Natural killer cell (primary cell): ENCODE data around the gene LDLRAD4. TPM values are rescaled to one million over a fixed set of nuclear protein-coding genes. Genes with fewer than 3 reads are reported as not detected.

Experiments used
- ATAC-seq, 3 donors: fragments of 150-1000 bp in 2 of 3; fragments of 200-7000 bp in 1 of 3; cut with Tn5 transposase; 1 replicate in 1 of 3; 2 replicates in 2 of 3; pipeline ENCODE4 v1.10.0; 2021; ENCODE audit warnings: mild to moderate bottlenecking in 2 of 3, moderate library complexity in 2 of 3
- DNase-seq, 2 donors: peaks; one replicate each; pipeline versions ENCODE4 v3.0.0 to v3.0.0-alpha.2; 2013 to 2021; ENCODE audit warnings: mixed read lengths in 1 of 2
- H3K27ac ChIP-seq: one replicate; pipeline ENCODE4 v1.5.1; 2013; ENCODE audit warnings: mild to moderate bottlenecking, low read length
- H3K27me3 ChIP-seq: one replicate; pipeline ENCODE4 v1.6.1; 2013; ENCODE audit warnings: low read length; ENCODE audit not compliant: control insufficient read depth, insufficient read depth
- H3K36me3 ChIP-seq: one replicate; pipeline ENCODE4 v1.6.1; 2013; ENCODE audit warnings: low read length; ENCODE audit not compliant: control insufficient read depth, insufficient read depth
- H3K4me1 ChIP-seq: one replicate; pipeline ENCODE4 v1.6.1; 2013; ENCODE audit warnings: low read length; ENCODE audit not compliant: control insufficient read depth, insufficient read depth
- H3K4me3 ChIP-seq: one replicate; pipeline ENCODE4 v1.5.1; 2013; ENCODE audit warnings: low read length
- H3K9me3 ChIP-seq: one replicate; pipeline ENCODE4 v1.6.1; 2013; ENCODE audit warnings: low read length; ENCODE audit not compliant: control insufficient read depth, insufficient read depth
- H3K27ac Mint-ChIP-seq, 2 donors: one replicate each; pipeline ENCODE4 v1.8.0; 2022; ENCODE audit warnings: mild to moderate bottlenecking in 2 of 2, mixed read lengths in 2 of 2, moderate library complexity in 1 of 2
- H3K27me3 Mint-ChIP-seq, 2 donors: one replicate each; pipeline ENCODE4 v1.8.0; 2022; ENCODE audit warnings: low read depth in 2 of 2, mixed read lengths in 2 of 2
- H3K36me3 Mint-ChIP-seq: one replicate; pipeline ENCODE4 v1.8.0; 2022; ENCODE audit warnings: mixed read lengths
- H3K4me1 Mint-ChIP-seq, 2 donors: one replicate each; pipeline ENCODE4 v1.8.0; 2022; ENCODE audit warnings: mixed read lengths in 2 of 2
- H3K4me3 Mint-ChIP-seq: one replicate; pipeline ENCODE4 v1.8.0; 2022; ENCODE audit warnings: mild to moderate bottlenecking, moderate library complexity, mixed read lengths
- H3K9me3 Mint-ChIP-seq, 2 donors: one replicate each; pipeline ENCODE4 v1.8.0; 2022; ENCODE audit warnings: mixed read lengths in 2 of 2
- WGBS: methylation state at CpG from one replicate; pipeline ENCODE4 v1.1.7; 2013; ENCODE audit warnings: missing lambda C conversion rate; ENCODE audit not compliant: insufficient coverage; 5-methylcytosine and 5-hydroxymethylcytosine counted together
- intact Hi-C: fragments of 100-400 bp; cut with micrococcal nuclease; formaldehyde crosslinking; loops from one replicate; pipeline ENCODE4 v1.14.2; 2022
- total RNA-seq, 4 donors: library from RNA; stranded (reverse); fragments of 120-200 nt in 1 of 4; gene quantifications; one replicate each; pipeline versions ENCODE4 v1.2.3 to v1.2.4, GENCODE V29; 2013 to 2022
- TF ChIP-seq, protein P1 (sequence below): fragments of 200-600 bp; IDR thresholded peaks from one replicate; pipeline ENCODE4 v1.8.0; 2022; ENCODE audit warnings: antibody characterized with exemption

The LDLRAD4 gene
- total RNA-seq, 3 donors from 2014 or later (not counting 1 experiment from before 2014, with no cell fraction given), result 24.0 to 36.3 (median 29.2) TPM

DNA sequence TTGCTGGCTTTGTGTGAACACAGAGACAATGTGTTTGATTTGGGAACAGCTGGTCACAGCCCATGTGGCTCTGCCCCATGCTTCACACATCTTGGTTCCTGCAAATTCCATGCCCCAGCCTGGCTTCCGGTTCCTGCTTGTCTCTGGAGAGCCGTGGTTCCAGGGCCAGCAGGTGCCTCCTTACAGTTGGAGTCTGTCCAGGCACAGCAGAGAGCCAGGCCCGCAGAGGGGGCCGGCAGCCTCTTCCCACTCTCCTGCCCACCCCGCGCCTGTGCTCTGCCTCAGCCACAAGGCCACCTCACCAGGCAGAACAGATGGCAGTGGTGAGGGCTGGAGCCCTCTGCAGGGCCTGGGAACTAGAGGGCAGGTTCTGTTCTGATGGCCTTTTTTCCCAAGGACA lies 81.5 kb downstream of the LDLRAD4 start:
- H3K9me3 Mint-ChIP-seq, result no peaks in the 10 kb centered on the region
- no peak overlapping the region for H3K27ac Mint-ChIP-seq
- no peaks in the 10 kb centered on the region for H3K4me1 Mint-ChIP-seq
- no peak overlapping the region for H3K4me3 Mint-ChIP-seq
- Histone ChIP-seq H3K4me1 (peaks cover 5% of the 10 kb centered on the region), H3K36me3 (no peaks in the 10 kb centered on the region), H3K9me3 (no peaks in the 10 kb centered on the region), H3K4me3 (no peak overlapping the region), H3K27me3 (no peaks in the 10 kb centered on the region), H3K27ac (no peak overlapping the region)
- intact Hi-C loops, result no loop called here
- TF ChIP-seq, protein P1, sequence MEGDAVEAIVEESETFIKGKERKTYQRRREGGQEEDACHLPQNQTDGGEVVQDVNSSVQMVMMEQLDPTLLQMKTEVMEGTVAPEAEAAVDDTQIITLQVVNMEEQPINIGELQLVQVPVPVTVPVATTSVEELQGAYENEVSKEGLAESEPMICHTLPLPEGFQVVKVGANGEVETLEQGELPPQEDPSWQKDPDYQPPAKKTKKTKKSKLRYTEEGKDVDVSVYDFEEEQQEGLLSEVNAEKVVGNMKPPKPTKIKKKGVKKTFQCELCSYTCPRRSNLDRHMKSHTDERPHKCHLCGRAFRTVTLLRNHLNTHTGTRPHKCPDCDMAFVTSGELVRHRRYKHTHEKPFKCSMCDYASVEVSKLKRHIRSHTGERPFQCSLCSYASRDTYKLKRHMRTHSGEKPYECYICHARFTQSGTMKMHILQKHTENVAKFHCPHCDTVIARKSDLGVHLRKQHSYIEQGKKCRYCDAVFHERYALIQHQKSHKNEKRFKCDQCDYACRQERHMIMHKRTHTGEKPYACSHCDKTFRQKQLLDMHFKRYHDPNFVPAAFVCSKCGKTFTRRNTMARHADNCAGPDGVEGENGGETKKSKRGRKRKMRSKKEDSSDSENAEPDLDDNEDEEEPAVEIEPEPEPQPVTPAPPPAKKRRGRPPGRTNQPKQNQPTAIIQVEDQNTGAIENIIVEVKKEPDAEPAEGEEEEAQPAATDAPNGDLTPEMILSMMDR, result no peak
- H3K27me3 Mint-ChIP-seq, result peaks cover 19 to 22% of the 10 kb centered on the region in 2 donors
- DNase-seq, result no peak
- no peak for ATAC-seq
- WGBS, result 48% methylated on average over 6 of the region's 6 CpGs
- no peaks in the 10 kb centered on the region for H3K36me3 Mint-ChIP-seq

DNA sequence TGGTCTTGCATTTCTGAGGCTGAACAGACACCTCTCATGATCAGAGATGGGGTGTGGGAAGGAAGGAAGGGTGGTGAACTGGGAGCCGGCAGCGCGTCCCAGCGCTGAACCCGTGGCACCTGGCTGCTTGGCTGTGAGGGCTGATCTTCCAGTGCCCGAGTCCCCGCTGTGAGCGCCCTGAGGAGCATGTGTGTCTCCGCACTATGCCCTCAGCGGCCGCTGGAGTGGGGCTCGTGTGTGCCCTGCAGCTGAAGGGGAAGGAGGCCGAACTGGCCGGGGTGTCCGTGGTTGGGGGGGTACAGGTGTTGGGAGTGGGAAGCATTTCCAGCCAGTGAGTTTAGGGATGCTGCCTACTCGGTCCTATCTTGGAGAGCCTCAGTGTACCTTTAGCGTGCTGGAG lies 82.2 kb downstream of the LDLRAD4 start:
- Mint-ChIP-seq H3K4me1 (no peaks in the 10 kb centered on the region), H3K27me3 (peaks cover 25% of the 10 kb centered on the region in 2 donors), H3K27ac (no peak overlapping the region), H3K36me3 (no peaks in the 10 kb centered on the region), H3K4me3 (no peak overlapping the region), H3K9me3 (no peaks in the 10 kb centered on the region)
- 88% methylated on average over 17 of the region's 17 CpGs for WGBS
- TF ChIP-seq, protein P1, result no peak
- Histone ChIP-seq H3K27ac (no peak overlapping the region), H3K36me3 (no peaks in the 10 kb centered on the region), H3K27me3 (no peaks in the 10 kb centered on the region), H3K4me1 (peaks cover 5% of the 10 kb centered on the region), H3K4me3 (no peak overlapping the region), H3K9me3 (no peaks in the 10 kb centered on the region)
- DNase-seq (no peak), ATAC-seq (no peak)
- intact Hi-C loops, result no loop called here

DNA sequence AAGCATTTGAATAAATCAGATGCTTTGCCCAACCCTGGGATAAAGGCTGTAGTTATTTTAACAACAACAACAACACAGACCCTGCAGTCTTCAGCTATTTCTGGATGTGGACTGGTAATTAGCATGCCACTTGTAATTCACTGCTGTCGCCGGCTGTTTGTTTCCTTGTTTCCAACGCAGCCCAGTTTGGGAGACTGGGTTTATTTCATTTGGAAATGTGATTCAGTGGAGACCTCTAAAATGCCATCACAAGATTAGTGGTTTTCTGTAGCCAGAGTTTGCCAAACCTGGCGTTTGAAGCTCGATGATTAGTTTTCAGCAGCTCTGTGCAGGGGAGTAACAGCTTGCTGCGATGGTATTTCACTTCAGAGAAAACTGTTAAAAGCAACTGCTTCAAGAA lies 83.5 kb downstream of the LDLRAD4 start:
- no peaks in the 10 kb centered on the region for H3K9me3 Mint-ChIP-seq
- intact Hi-C loops, result no loop called here
- DNase-seq (no peak), ATAC-seq (no peak)
- WGBS, result 63% methylated on average over 6 of the region's 6 CpGs
- peaks cover 0 to 6% of the 10 kb centered on the region in 2 donors for H3K4me1 Mint-ChIP-seq
- TF ChIP-seq, protein P1, result no peak
- Histone ChIP-seq H3K9me3 (no peaks in the 10 kb centered on the region), H3K27me3 (no peaks in the 10 kb centered on the region), H3K27ac (no peak overlapping the region), H3K36me3 (no peaks in the 10 kb centered on the region), H3K4me1 (peaks cover 3% of the 10 kb centered on the region), H3K4me3 (no peak overlapping the region)
- H3K27ac Mint-ChIP-seq, result no peak overlapping the region
- no peaks in the 10 kb centered on the region for H3K36me3 Mint-ChIP-seq
- H3K27me3 Mint-ChIP-seq, result peaks cover 28 to 38% of the 10 kb centered on the region in 2 donors
- H3K4me3 Mint-ChIP-seq, result no peak overlapping the region

DNA sequence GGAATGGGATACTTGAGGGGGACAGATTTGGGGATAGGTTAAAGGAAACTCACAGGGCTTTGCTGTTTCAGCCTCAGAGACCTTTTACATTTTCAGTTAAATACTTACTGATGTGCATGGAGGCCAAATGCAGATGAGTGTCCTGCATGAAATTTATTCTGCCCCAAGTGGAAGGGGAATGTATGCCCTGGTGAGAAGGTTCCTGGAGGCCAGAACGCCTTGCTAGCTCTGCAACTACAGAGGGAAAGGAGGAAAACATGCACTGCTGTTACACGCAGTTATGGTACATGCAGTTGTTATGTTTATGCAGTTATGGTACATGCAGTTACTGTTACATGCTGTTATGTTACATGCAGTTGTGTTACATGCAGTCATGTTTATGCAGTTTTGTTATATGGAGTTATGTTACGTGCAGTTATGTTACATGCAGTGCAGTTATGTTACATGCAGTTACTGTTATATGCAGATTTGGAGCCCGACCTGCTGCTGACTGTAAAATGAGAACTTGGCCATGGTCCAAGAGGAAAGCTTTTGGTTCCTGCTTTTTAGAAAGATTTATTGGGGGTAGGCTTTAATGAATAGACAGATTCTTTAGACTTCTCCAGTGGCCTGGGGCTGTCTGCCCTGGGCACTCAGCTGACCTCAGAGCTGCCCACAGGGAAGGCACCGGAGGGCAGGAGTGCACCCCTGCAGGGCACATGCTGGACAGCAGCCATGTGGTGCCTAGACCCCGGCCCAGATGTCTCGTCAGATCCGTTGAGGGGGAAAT lies 84.1 kb downstream of the LDLRAD4 start:
- peaks cover 0 to 7% of the 10 kb centered on the region in 2 donors for H3K4me1 Mint-ChIP-seq
- no peak for DNase-seq
- H3K27ac Mint-ChIP-seq, result no peak overlapping the region
- H3K36me3 Mint-ChIP-seq, result no peaks in the 10 kb centered on the region
- Histone ChIP-seq H3K9me3 (no peaks in the 10 kb centered on the region), H3K36me3 (no peaks in the 10 kb centered on the region), H3K27ac (no peak overlapping the region), H3K4me1 (no peaks in the 10 kb centered on the region), H3K4me3 (no peak overlapping the region), H3K27me3 (no peaks in the 10 kb centered on the region)
- intact Hi-C loops, result no loop called here
- no peak for ATAC-seq
- H3K9me3 Mint-ChIP-seq, result no peaks in the 10 kb centered on the region
- TF ChIP-seq, protein P1, result no peak
- peaks cover 28 to 39% of the 10 kb centered on the region in 2 donors for H3K27me3 Mint-ChIP-seq
- H3K4me3 Mint-ChIP-seq, result no peak overlapping the region
- 54% methylated on average over 8 of the region's 8 CpGs for WGBS
